Transverse colon (tissue), 3 donors: Measurements from ENCODE around the gene FAM171A1.

ENCODE experiments used
- POLR2A ChIP-seq: fragments of 450-650 bp; IDR thresholded peaks from one replicate; pipeline ENCODE4 v1.6.1; 2016; ENCODE audit warnings: antibody characterized with exemption, mild to moderate bottlenecking, moderate library complexity
- TF ChIP-seq, protein P1 (sequence below), 5 experiments: fragments of 200-600 bp in 3 of 5; fragments of 450-650 bp in 2 of 5; sonication (generic) in 3 of 5; IDR thresholded peaks; 1 replicate in 2 of 5; 2 replicates in 3 of 5; pipeline ENCODE4 v1.5.1; 2016 to 2017; ENCODE audit warnings: antibody characterized with exemption in 5 of 5, inconsistent platforms in 3 of 5, mild to moderate bottlenecking in 2 of 5, moderate library complexity in 1 of 5

DNA sequence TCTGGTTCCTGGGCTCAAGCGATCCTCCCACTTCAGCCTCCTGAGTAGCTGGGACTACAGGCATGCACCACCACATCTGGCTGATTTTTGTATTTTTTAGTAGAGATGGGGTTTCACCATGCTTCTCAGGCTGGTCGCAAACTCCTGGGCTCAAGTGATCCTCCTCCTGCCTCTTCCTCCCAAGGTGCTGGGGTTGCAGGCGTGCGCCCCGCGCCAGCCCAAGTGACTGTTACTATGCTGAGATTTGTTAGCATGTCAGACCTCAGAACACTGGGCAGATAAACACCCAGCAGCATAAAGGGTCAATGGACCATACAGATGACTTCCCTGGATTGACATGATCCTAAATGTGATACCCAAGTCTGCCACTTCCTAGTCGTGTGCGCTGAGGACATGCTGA is 142.7 kb downstream of the FAM171A1 start:
- TF ChIP-seq POLR2A = no peak
- TF ChIP-seq, protein P1, sequence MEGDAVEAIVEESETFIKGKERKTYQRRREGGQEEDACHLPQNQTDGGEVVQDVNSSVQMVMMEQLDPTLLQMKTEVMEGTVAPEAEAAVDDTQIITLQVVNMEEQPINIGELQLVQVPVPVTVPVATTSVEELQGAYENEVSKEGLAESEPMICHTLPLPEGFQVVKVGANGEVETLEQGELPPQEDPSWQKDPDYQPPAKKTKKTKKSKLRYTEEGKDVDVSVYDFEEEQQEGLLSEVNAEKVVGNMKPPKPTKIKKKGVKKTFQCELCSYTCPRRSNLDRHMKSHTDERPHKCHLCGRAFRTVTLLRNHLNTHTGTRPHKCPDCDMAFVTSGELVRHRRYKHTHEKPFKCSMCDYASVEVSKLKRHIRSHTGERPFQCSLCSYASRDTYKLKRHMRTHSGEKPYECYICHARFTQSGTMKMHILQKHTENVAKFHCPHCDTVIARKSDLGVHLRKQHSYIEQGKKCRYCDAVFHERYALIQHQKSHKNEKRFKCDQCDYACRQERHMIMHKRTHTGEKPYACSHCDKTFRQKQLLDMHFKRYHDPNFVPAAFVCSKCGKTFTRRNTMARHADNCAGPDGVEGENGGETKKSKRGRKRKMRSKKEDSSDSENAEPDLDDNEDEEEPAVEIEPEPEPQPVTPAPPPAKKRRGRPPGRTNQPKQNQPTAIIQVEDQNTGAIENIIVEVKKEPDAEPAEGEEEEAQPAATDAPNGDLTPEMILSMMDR (IDR thresholded peaks at IDR 0.05) = no peak
